Measurements from ENCODE around the gene LGI2.
A peak's percentile ranks its signal among the peaks of the same experiment; 100 is the strongest.
"Not testable (repeated sequence)": the region's sequence is repeated elsewhere in the genome, so short reads cannot be mapped to it uniquely, and the experiment has no call there.

The LGI2 gene

GRCh38 chr4:25070545-25070944 lies 39.8 kb upstream of the LGI2 start:
- Histone ChIP-seq H3K9me3 (ENCODE audit: severe bottlenecking) (peaks cover 17% of the 10 kb centered on the region), H3K36me3 (no peaks in the 10 kb centered on the region), H3K27me3 (ENCODE audit: insufficient read depth, low read depth, severe bottlenecking) (no peaks in the 10 kb centered on the region), H3K4me3 (ENCODE audit: low read depth, low read length) (no peak overlapping the region), H3K27ac (no peak overlapping the region)
- DNase-seq = no peak
- no peak for TF ChIP-seq CTCF (IDR thresholded peaks at IDR 0.05; ENCODE audit: low read depth, low read length)

- TF ChIP-seq CTCF (IDR thresholded peaks at IDR 0.05; ENCODE audit: low read depth, low read length) = no peak
- H3K9me3 ChIP-seq (ENCODE audit: severe bottlenecking) = peaks cover 13% of the 10 kb centered on the region
- H3K27ac ChIP-seq = peak overlapping the region; percentile 34
- H3K27me3 ChIP-seq (ENCODE audit: insufficient read depth, low read depth, severe bottlenecking) = no peaks in the 10 kb centered on the region
- DNase-seq = no peak
- no peaks in the 10 kb centered on the region for H3K36me3 ChIP-seq
- H3K4me3 ChIP-seq (ENCODE audit: low read depth, low read length) = no peak overlapping the region
Observed at GRCh38 chr4:25069014-25069413, 38.3 kb upstream of the LGI2 start.

GRCh38 chr4:25068386-25068785 lies 37.6 kb upstream of the LGI2 start:
- H3K9me3 ChIP-seq (ENCODE audit: severe bottlenecking) = peaks cover 8% of the 10 kb centered on the region
- no peak overlapping the region for H3K4me3 ChIP-seq (ENCODE audit: low read depth, low read length)
- DNase-seq = peak; percentile 68
- peak overlapping the region; percentile 34 for H3K27ac ChIP-seq
- H3K36me3 ChIP-seq = no peaks in the 10 kb centered on the region
- no peak for TF ChIP-seq CTCF (IDR thresholded peaks at IDR 0.05; ENCODE audit: low read depth, low read length)
- no peaks in the 10 kb centered on the region for H3K27me3 ChIP-seq (ENCODE audit: insufficient read depth, low read depth, severe bottlenecking)

- TF ChIP-seq CTCF (IDR thresholded peaks at IDR 0.05; ENCODE audit: low read depth, low read length) = no peak
- Histone ChIP-seq H3K27ac (no peak overlapping the region), H3K27me3 (ENCODE audit: insufficient read depth, low read depth, severe bottlenecking) (no peaks in the 10 kb centered on the region), H3K36me3 (no peaks in the 10 kb centered on the region), H3K9me3 (ENCODE audit: severe bottlenecking) (no peaks in the 10 kb centered on the region), H3K4me3 (ENCODE audit: low read depth, low read length) (no peak overlapping the region)
- DNase-seq = no peak
Observed at GRCh38 chr4:25065932-25066590, 35.3 kb upstream of the LGI2 start.

GRCh38 chr4:25065431-25065858 lies 34.7 kb upstream of the LGI2 start:
- DNase-seq = peak; percentile 35
- Histone ChIP-seq H3K9me3 (ENCODE audit: severe bottlenecking) (no peaks in the 10 kb centered on the region), H3K36me3 (no peaks in the 10 kb centered on the region), H3K27ac (no peak overlapping the region), H3K27me3 (ENCODE audit: insufficient read depth, low read depth, severe bottlenecking) (no peaks in the 10 kb centered on the region), H3K4me3 (ENCODE audit: low read depth, low read length) (no peak overlapping the region)
- no peak for TF ChIP-seq CTCF (IDR thresholded peaks at IDR 0.05; ENCODE audit: low read depth, low read length)

- not testable (repeated sequence) for DNase-seq; H3K27me3 ChIP-seq (ENCODE audit: insufficient read depth, low read depth, severe bottlenecking); H3K36me3 ChIP-seq; H3K4me3 ChIP-seq (ENCODE audit: low read depth, low read length); H3K27ac ChIP-seq; H3K9me3 ChIP-seq (ENCODE audit: severe bottlenecking)
Observed at GRCh38 chr4:25064447-25064846, 33.7 kb upstream of the LGI2 start.

Data from WERI-Rb-1 (cell line).